HPDE6-E6E7 (cell line): ENCODE results near the gene PALM.
"Not testable (repeated sequence)": the region's sequence is repeated elsewhere in the genome, so short reads cannot be mapped to it uniquely, and the experiment has no call there.

ENCODE experiments used
- DNase-seq: peaks from one replicate; pipeline ENCODE4 v3.0.0; 2011; ENCODE audit warnings: missing footprints; ENCODE audit errors: extremely low spot score

The PALM gene

GRCh38 chr19:678791-679388 is 29.8 kb upstream of the PALM start:
- DNase-seq = no peak

- peak; percentile 47 for DNase-seq
These were observed 29.1 kb upstream of the PALM start for GRCh38 chr19:679418-680286.

- DNase-seq = peak; percentile 91
These were observed 28.3 kb upstream of the PALM start for GRCh38 chr19:680287-681028.

GRCh38 chr19:681029-682019 is 27.4 kb upstream of the PALM start:
- peak; percentile 54 for DNase-seq

- no peak for DNase-seq
These were observed 25.9 kb upstream of the PALM start for GRCh38 chr19:682678-683320.

- DNase-seq = no peak
These were observed 23.2 kb upstream of the PALM start for GRCh38 chr19:685454-685931.

GRCh38 chr19:686589-687297 is 22.0 kb upstream of the PALM start:
- no peak for DNase-seq

- no peak for DNase-seq
These were observed 21.1 kb upstream of the PALM start for GRCh38 chr19:687569-688166.

- no peak for DNase-seq
These were observed 20.5 kb upstream of the PALM start for GRCh38 chr19:688214-688613.

GRCh38 chr19:688992-689391 is 19.7 kb upstream of the PALM start:
- no peak for DNase-seq

- DNase-seq = no peak
These were observed 18.5 kb upstream of the PALM start for GRCh38 chr19:690203-690602.

- no peak for DNase-seq
These were observed 14.0 kb upstream of the PALM start for GRCh38 chr19:694481-695351.

- no peak for DNase-seq
These were observed 13.3 kb upstream of the PALM start, which contains the start of gene PRSS57 for GRCh38 chr19:695352-695949. Gene PRSS57, minus strand, starts transcription at chr19:695452. Its CDS starts 22 bp downstream, at chr19:695430.

- not testable (repeated sequence) for DNase-seq
These were observed 10.2 kb upstream of the PALM start for GRCh38 chr19:698529-698928.

GRCh38 chr19:699885-700284 is 8.8 kb upstream of the PALM start:
- DNase-seq = not testable (repeated sequence)

GRCh38 chr19:702847-703246 is 5.9 kb upstream of the PALM start:
- DNase-seq = not testable (repeated sequence)

GRCh38 chr19:703329-703650 is 5.4 kb upstream of the PALM start:
- DNase-seq = no peak
